Mucosa of descending colon (tissue), 3 donors: ENCODE data around the gene DST. TPM values are rescaled to one million over a fixed set of nuclear protein-coding genes. Genes with fewer than 3 reads are reported as not detected.

Experiments
- ATAC-seq: fragments of 200-7000 bp; cut with Tn5 transposase; one replicate; pipeline ENCODE4 v1.9.1; 2020; ENCODE audit warnings: mild to moderate bottlenecking, moderate library complexity
- DNase-seq, 3 donors: peaks; one replicate each; pipeline ENCODE4 v3.0.0-alpha.2; 2020
- H3K36me3 ChIP-seq: fragments of 200-600 bp; one replicate; pipeline ENCODE4 v1.8.0; 2021; ENCODE audit warnings: low read depth, mild to moderate bottlenecking
- H3K4me1 ChIP-seq: fragments of 200-600 bp; one replicate; pipeline ENCODE4 v1.8.0; 2021; ENCODE audit warnings: low read depth, mild to moderate bottlenecking
- H3K4me3 ChIP-seq: fragments of 200-600 bp; one replicate; pipeline ENCODE4 v1.8.0; 2021; ENCODE audit warnings: mild to moderate bottlenecking
- H3K9me3 ChIP-seq: fragments of 200-600 bp; one replicate; pipeline ENCODE4 v1.8.0; 2021; ENCODE audit warnings: mild to moderate bottlenecking
- intact Hi-C, 2 donors: fragments of 100-400 bp; cut with DNase I in 1 of 2; cut with micrococcal nuclease in 1 of 2; formaldehyde crosslinking; loops; one replicate each; pipeline versions ENCODE4 v1.11.0 to v1.11.1; 2022; cut with DNase I, micrococcal nuclease
- total RNA-seq, 3 donors: library from RNA; stranded (reverse); fragmentation: NEBNext Ultra II Directional in 2 of 3; extraction: Animal tissue kit (Norgen Biotek cat#: 25700) in 2 of 3; gene quantifications; one replicate each; pipeline versions ENCODE4 v1.2.1 to v1.2.4, GENCODE V29; 2021 to 2023
- TF ChIP-seq, protein P1 (sequence below): fragments of 200-600 bp; IDR thresholded peaks from one replicate; pipeline ENCODE4 v1.8.0; 2022; ENCODE audit warnings: antibody characterized with exemption, mild to moderate bottlenecking
- donor health status: DM: no; HTN: no; CAD: no; lungs with moderate emphysema.
- donor health status: DM: no; HTN: no; CAD: no.
- donor health status: DM: no; HTN: yes; CAD: no.

The DST gene
- total RNA-seq, 3 donors from 2014 or later: 208 to 580 (median 356) TPM

DNA sequence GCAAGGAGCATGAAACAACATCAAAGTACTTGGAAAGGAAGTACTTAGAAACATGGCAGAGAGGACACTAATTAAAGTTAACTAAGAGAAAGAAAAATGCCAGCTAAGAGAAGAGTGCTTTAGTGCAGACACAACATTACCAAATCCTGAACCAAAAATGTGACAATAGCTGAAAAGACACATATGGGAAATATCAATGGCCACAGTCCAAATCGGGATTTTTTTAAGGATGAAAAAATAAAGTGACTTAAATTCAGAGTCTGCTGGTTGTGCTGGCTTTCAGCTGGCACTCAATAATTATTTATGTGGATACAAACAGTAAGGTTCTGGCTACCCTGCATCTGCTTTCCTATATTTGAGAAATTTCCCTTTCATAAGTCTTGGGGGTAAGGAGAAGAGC lies 12.6 kb upstream of the DST start:
- TF ChIP-seq, protein P1, sequence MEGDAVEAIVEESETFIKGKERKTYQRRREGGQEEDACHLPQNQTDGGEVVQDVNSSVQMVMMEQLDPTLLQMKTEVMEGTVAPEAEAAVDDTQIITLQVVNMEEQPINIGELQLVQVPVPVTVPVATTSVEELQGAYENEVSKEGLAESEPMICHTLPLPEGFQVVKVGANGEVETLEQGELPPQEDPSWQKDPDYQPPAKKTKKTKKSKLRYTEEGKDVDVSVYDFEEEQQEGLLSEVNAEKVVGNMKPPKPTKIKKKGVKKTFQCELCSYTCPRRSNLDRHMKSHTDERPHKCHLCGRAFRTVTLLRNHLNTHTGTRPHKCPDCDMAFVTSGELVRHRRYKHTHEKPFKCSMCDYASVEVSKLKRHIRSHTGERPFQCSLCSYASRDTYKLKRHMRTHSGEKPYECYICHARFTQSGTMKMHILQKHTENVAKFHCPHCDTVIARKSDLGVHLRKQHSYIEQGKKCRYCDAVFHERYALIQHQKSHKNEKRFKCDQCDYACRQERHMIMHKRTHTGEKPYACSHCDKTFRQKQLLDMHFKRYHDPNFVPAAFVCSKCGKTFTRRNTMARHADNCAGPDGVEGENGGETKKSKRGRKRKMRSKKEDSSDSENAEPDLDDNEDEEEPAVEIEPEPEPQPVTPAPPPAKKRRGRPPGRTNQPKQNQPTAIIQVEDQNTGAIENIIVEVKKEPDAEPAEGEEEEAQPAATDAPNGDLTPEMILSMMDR: no peak
- H3K4me3 ChIP-seq: no peak overlapping the region
- no peaks in the 10 kb centered on the region for H3K36me3 ChIP-seq
- no peak for DNase-seq
- no peak for ATAC-seq
- H3K4me1 ChIP-seq: peaks cover 18% of the 10 kb centered on the region
- H3K9me3 ChIP-seq: no peaks in the 10 kb centered on the region
- intact Hi-C loops: no loop called here

DNA sequence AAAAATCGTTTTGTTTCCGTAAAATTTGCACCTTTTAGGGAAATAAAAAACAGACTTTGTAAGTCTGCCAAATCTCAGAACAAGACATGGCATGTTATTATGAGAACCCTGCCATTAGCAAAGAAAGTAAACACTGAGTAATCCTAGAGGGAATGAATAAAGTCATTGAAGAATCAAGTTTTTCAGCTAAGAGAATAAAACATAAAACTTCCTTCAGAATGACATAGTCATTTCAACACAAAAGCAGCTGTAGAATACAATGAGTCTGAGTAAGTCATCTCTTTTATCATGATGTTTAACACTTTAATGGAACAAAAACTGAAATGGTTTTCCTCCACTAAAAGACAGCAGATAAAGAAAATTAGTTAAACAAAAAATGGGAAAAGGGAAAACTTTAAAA lies 10.3 kb upstream of the DST start:
- peaks cover 27% of the 10 kb centered on the region for H3K4me1 ChIP-seq
- intact Hi-C loops: no loop called here
- DNase-seq (no peak), ATAC-seq (peak; percentile 64)
- TF ChIP-seq, protein P1: no peak
- H3K36me3 ChIP-seq: no peaks in the 10 kb centered on the region
- H3K9me3 ChIP-seq: no peaks in the 10 kb centered on the region
- H3K4me3 ChIP-seq: no peak overlapping the region

DNA sequence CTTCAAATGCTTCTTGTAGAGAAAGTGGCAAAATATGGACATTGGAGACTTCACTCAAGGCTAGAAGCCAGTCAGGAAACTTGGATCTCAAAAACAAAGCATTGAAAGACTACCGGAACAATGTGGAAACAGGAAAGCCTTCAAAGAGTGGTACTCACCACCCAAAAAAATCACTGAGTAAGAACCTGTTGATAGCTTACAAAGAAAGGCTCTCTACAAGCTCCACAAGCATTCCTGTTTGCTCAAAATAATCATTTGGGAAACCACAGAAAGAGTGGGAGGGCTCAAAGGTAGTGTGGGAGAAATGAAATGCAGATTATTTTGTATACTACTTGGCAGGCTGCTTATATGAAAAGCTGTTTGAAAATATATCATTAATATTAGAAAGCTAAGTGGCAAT lies 9.5 kb upstream of the DST start:
- no peak for ATAC-seq
- no peak for DNase-seq

DNA sequence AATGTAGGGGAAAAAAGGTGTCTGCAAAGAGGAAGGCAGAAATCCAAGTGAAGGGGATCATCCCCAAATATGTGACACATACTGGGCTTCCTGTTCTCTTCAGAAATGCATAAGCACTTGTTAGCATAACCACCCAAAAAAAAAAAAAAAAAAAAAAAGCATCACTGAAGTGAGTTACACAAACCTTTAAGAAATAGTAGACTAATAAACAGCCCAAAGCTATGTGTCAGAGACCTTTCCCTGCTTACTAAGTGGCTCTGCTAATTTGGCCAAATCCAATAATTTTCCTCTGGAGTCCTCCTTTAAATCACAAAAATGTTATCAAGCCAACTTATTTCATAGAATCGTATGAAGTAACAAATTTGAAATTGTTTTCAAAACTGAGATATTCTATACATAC lies 7.5 kb upstream of the DST start:
- H3K36me3 ChIP-seq: no peaks in the 10 kb centered on the region
- no peaks in the 10 kb centered on the region for H3K9me3 ChIP-seq
- ATAC-seq: no peak
- TF ChIP-seq, protein P1: no peak
- no peak for DNase-seq
- no peak overlapping the region for H3K4me3 ChIP-seq
- H3K4me1 ChIP-seq: peaks cover 15% of the 10 kb centered on the region
- intact Hi-C loops: no loop called here

More for the DNA sequence above, 9.5 kb upstream of the DST start:
- TF ChIP-seq, protein P1: no peak
- Histone ChIP-seq H3K36me3 (no peaks in the 10 kb centered on the region), H3K9me3 (no peaks in the 10 kb centered on the region), H3K4me1 (peaks cover 27% of the 10 kb centered on the region), H3K4me3 (no peak overlapping the region)
- intact Hi-C loops: no loop called here

DNA sequence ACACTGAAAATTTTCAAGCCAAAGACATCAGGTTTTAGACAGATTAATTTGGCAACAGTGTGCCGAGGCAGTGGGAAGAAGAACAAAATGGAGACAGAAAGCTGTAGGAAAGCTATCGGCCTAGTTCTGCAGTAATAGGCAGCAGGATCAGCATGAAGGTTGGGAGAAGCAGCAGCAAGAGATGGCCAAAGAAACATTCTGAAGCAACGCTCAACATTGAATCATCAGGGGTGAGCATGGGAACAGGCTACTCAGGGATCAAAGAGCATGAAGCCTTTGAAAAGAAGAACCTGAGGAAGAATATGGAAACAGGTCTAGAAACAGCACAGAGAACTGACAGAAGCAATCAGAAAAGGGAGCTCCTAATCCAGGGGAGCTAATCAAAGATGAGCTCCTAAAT lies 7.1 kb upstream of the DST start:
- TF ChIP-seq, protein P1: no peak
- Histone ChIP-seq H3K4me1 (peaks cover 15% of the 10 kb centered on the region), H3K36me3 (no peaks in the 10 kb centered on the region), H3K9me3 (no peaks in the 10 kb centered on the region), H3K4me3 (no peak overlapping the region)
- no peak for DNase-seq
- intact Hi-C loops: no loop called here
- ATAC-seq: peak; percentile 29
